Stimulated activated CD8-positive, alpha-beta memory T cell treated with anti-CD3 and anti-CD28 coated beads, Interleukin-7, amount 100 ng/mL, for 48 hours (primary cell): ENCODE measurements around the gene RPL27A.
A peak's percentile ranks its signal among the peaks of the same experiment; 100 is the strongest.
"Not testable (repeated sequence)": the region's sequence is repeated elsewhere in the genome, so short reads cannot be mapped to it uniquely, and the experiment has no call there.

Source experiments
- DNase-seq, 2 donors: peaks; one replicate each; pipeline ENCODE4 v3.0.0-alpha.2; 2020; ENCODE audit warnings: low read depth in 1 of 2; ENCODE audit errors: extremely low read depth in 1 of 2

The RPL27A gene

GRCh38 chr11:8682303-8683114 is at the start of gene RPL27A, which contains the start of gene TRIM66:
RPL27A (plus strand) TSS chr11:8682792; CDS start chr11:8682814, 22 bp downstream.
TRIM66 (minus strand) TSS chr11:8682665; CDS start chr11:8672274, 10,391 bp downstream.
- DNase-seq = peak; percentile 95 to 97

DNA sequence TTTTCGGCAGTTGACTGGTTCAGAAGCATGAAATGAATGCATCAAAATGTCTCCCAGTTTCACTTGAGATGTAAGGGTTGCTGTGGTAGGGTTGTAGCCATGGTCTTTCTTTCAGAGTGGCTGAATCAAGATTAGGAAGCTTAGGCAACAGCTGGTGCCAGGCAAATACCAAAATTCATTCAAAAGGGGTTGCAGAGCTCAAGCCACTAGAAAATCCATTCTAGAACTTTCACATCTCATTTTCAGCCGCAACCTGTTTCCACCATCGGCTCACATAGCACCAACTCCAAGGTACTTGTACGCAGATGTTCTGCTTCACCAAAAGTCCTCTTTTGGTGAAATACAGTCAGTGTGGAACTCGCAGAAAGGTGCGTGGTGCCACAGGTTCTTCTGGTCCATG is 48.1 kb upstream of the RPL27A start:
- DNase-seq = no peak

DNA sequence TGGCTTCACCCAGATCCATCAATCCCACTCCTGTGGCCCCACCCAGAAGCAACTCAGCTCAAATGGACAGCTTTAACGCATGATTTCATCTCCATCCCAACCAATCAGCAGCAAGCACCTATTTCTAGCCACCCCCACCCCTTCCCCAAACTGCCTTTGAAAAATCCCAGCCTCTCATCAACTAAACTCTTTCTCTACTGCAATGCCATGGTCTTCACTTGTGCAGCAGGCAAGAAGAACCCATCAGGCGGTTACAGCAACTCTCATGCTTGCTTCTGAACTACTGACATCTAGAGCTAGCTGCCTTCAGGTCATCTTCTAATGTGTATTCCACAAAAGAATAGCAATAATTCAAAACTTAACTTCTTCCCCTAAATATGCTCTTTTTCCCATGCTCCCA is 46.5 kb upstream of the RPL27A start:
- DNase-seq = no peak

DNA sequence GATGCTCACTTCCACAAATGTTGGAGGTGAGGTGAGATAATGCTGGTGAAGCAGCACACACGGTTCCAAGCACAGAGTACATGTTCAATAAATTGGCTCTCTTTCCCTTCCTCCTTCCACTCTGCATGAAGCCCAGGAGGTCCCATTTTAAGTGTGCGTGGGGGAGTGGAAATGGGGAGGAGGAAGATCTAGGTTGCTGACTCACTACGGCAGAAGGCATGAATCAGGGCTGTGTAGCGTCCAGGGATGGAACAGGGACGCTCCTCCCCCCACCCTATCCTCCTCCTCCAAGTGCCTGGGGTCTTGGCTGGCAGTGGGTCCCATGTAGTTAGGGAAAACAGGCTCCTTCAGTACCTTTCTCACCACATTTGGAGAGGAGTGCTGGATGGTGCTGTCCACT is 44.3 kb upstream of the RPL27A start:
- no peak for DNase-seq

DNA sequence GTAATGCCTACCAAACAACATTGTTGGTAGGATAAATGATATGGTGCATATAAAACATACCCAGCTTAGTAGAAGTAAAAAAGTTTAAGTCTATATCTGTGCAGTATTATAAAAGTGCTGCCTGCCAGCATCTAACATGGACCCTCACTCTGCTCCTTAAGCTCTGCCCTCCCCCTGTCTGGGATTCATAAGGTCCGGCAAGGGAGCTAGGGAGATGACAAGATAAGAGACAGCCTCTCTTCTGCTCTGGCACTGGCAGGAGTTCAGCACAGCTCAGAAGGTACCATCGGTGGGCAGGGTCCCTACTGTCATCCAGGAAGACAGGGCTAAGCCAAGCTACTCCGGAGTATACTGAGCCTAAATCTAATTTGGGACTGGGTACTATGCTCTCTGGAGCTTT is 42.9 kb upstream of the RPL27A start:
- DNase-seq = no peak

- DNase-seq = no peak
Observed at GRCh38 chr11:8640267-8640906, 42.2 kb upstream of the RPL27A start.

DNA sequence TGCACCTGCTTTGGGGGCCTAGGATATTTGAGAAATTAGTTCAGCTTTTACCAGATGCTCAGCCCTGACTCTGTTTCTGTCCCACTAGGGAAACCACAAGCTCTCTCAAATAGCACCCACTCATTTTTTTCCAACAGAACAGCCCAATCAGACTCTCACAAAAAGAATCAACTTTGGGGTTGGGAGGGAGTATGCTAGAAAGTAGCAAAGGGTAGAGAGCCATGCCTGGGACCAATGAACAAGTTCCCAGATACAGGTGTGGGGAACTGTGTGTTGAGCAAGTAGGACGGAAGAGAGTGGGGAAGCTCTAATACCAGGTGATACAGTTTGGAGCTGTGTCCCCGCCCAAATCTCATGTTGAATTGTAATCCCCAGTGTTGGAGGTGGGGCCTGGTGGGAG is 41.3 kb upstream of the RPL27A start:
- no peak for DNase-seq

DNA sequence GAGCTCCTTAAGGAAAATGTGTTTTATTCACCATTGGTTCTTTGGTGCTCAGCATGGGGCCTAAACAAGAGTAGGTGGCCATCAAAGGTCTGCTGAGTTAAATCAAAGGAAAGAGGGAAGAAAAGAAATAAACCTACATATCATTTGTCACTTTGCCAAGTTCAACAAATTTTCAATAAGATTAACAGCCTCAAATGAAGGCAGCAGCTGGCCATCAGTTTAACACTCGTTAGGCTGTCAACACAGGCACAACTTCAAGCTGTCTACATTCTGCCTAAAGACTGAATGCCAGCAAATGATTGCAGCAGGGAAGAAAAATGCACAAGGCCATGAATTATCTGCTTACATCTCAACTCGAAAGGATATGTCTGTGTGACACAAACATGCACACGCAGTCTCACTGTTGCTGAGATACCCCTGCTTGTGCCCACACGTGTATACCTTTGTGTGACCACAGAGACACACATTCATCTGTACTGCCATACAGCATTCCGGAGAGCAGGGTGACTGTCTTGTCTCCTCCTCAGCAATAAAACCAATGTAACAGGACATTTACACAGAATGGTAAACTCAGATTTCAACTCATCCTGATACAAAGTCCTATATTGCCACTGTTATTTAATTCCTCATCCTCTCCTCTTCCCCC is 40.3 kb upstream of the RPL27A start:
- no peak for DNase-seq

DNA sequence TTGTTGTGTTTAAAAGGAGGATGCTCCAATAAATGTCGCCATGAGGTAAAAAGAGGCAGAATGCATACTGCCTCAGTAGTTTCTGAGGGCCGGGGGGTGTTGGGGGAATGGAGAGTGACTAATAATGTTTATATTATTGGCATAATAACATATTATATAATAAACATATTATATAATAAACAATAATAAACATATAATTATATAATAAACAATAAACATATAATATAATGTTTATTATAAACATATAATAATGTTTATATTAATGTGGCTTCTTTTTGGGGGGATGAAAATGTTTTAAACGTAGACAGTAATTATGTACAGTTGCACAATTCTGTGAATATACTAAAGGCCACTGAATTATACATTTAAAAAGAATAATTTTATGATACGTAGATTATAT is 35.7 kb upstream of the RPL27A start:
- DNase-seq = no peak

DNA sequence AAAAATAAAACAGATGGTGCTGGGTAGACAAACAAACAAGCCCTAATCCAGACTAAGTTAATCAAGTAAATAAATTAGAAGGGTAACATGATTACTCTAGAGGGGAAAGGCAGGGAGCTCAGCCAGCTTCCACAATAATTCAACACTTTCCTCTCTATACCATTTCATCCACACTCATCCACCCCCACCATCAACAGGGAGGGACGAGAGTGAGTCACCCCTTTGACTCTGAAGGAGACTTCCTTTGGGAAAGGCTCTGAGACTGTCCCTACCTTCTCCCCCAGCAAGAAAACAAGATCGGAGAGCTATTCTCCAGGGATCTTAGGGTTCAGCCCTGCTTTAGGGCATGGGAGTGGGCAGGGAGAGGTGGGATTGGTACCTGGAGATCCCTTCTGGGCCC is 33.2 kb upstream of the RPL27A start:
- DNase-seq = no peak

GRCh38 chr11:8650401-8650990 is 32.1 kb upstream of the RPL27A start:
- DNase-seq = no peak

- DNase-seq = no peak
Observed at GRCh38 chr11:8652140-8652539, 30.5 kb upstream of the RPL27A start.

DNA sequence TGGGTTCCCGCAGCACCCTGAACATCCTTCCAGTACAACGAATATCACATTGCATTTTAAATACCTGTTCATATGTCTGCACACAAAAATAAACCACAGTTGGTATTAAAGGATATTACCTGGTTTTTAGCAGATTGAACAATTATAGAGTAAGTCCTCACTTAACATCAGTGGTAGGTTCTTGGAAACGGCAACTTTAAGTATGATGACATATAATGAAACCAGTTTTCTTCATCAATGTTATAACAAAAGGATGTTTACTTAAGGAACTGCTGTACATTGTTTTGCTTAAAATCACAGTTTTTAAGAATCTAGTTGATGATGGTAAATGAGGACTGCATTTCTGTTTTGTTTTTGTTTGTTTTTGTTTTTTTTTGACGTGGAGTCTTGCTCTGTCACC is 28.1 kb upstream of the RPL27A start:
- DNase-seq = no peak

DNA sequence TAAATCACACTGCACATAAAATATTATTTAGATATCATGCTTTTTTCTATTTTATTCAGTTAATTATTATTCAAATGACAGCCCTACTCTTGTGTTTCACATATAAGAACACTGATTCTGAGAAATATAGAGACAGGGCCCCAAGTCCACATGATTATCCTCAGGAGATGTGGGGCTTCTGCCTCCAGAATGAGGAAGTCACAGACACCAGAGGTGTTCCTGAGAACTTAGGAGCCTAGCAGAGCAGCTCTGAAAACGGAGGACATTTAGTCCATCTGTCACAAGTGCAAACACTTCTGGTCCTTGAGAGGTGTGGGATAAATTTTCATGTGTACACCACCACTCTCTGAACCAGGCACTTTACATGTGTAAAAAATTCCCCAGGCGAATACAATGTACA is 26.3 kb upstream of the RPL27A start:
- no peak for DNase-seq

DNA sequence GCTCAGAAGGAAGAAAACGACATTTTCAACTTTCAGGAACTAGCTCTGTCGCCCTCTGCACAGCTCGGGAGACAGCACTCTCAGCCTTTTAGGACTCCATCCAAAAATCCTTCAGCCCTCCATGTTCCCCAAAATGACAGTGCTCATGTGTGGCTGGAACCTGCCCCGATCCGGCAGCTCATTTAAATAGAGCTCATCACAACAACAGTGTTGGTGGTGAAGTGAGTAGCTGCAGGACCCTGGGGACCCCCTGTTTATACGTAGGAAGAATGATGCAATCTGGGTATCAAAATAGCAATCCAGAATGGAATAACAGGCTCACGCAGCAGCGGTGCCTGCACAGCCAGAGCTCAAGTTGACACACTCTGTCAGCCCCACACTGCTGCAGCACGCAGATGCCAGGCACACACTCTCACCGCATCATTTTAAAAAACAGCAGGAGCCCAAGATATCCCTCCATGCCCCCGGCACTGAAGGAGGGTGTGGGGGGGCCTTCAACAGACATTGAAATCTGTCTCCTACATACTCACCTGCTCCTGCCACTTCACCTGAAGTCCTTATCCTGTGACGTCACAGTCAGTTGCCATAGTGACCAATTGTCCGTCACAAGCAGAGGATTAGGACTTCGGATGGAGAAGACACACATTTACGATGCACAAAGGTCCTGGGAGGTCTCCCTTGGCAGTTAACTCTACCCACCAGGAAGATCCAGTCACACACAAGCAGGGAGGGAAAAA is 24.1 kb upstream of the RPL27A start:
- DNase-seq = no peak

- DNase-seq = no peak
Observed at GRCh38 chr11:8661001-8661795, 21.4 kb upstream of the RPL27A start.

GRCh38 chr11:8665222-8665621 is 17.4 kb upstream of the RPL27A start:
- no peak for DNase-seq

GRCh38 chr11:8670081-8670480 is 12.5 kb upstream of the RPL27A start:
- not testable (repeated sequence) for DNase-seq

GRCh38 chr11:8671193-8671612 is 11.4 kb upstream of the RPL27A start:
- no peak for DNase-seq

- no peak for DNase-seq
Observed at GRCh38 chr11:8671651-8672062, 10.9 kb upstream of the RPL27A start.
